ENCODE measurements around the gene GRM4.

Gene GRM4

DNA sequence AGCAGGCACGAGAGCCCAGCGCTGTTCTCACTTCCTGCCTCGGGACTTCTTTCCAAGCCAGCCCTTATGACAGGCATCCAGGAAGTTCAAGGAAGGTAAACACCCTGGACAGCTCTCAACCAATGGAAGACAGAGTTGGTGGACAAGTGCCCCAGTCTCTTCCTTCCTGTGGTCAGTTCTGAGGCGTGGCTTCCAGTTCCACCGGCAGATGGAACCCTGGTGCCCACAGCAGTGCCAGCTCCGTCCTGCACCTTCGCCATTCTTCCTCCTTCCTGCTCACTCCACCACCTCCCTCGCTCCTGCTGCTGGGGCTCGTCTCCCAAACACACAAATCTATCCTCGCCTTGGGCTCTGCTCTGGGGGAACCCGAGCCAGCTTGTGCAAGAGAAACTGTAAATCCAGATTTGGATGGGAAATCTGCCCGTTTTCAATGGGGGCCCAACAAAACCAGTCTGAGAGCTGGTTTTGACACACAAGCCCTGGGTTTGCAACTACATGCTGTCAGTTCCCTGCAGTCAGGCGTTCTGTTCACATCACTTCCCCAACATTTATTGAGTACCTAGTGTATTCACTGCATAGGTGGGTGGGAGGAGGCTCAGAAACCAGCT is 162.7 kb downstream of the GRM4 start:
- peaks cover 2% of the 10 kb centered on the region for H3K9me3 Mint-ChIP-seq
- no peak overlapping the region for H3K4me3 Mint-ChIP-seq
- peak overlapping the region in 1 of 3 experiments; percentile 8 for H3K27ac Mint-ChIP-seq
- peaks cover 20% of the 10 kb centered on the region for H3K27me3 Mint-ChIP-seq (ENCODE audit: low read depth)
- H3K36me3 Mint-ChIP-seq (ENCODE audit: low read depth): no peaks in the 10 kb centered on the region
- peaks cover 45% of the 10 kb centered on the region for H3K4me1 Mint-ChIP-seq
- TF ChIP-seq, protein P1, sequence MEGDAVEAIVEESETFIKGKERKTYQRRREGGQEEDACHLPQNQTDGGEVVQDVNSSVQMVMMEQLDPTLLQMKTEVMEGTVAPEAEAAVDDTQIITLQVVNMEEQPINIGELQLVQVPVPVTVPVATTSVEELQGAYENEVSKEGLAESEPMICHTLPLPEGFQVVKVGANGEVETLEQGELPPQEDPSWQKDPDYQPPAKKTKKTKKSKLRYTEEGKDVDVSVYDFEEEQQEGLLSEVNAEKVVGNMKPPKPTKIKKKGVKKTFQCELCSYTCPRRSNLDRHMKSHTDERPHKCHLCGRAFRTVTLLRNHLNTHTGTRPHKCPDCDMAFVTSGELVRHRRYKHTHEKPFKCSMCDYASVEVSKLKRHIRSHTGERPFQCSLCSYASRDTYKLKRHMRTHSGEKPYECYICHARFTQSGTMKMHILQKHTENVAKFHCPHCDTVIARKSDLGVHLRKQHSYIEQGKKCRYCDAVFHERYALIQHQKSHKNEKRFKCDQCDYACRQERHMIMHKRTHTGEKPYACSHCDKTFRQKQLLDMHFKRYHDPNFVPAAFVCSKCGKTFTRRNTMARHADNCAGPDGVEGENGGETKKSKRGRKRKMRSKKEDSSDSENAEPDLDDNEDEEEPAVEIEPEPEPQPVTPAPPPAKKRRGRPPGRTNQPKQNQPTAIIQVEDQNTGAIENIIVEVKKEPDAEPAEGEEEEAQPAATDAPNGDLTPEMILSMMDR (IDR thresholded peaks at IDR 0.05; ENCODE audit: unreplicated experiment in 3 of 3): no peak

DNA sequence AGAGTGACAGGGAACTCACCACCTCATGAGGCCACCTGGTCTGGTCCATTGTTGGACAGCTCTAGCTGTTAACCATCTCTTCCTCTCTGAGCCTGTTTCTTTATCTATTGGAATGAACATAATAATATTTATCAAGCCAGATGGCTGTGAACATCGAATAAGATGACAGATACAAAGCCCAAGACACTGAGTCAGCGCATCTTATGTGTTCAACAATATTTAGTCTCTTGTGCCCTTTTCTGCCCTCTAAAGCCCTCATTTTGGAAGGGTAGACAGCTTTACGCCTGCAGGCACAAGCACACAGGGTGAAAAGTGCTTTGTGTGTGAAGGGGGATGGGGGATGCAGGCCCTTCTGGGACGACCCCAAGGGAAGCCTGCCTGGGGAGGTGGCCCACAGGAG is 164.0 kb downstream of the GRM4 start:
- TF ChIP-seq, protein P1 (IDR thresholded peaks at IDR 0.05; ENCODE audit: unreplicated experiment in 3 of 3): no peak
- Mint-ChIP-seq H3K36me3 (ENCODE audit: low read depth) (no peaks in the 10 kb centered on the region), H3K9me3 (no peaks in the 10 kb centered on the region), H3K4me1 (peaks cover 43% of the 10 kb centered on the region), H3K4me3 (no peak overlapping the region), H3K27ac (no peak overlapping the region), H3K27me3 (ENCODE audit: low read depth) (peaks cover 31% of the 10 kb centered on the region)

DNA sequence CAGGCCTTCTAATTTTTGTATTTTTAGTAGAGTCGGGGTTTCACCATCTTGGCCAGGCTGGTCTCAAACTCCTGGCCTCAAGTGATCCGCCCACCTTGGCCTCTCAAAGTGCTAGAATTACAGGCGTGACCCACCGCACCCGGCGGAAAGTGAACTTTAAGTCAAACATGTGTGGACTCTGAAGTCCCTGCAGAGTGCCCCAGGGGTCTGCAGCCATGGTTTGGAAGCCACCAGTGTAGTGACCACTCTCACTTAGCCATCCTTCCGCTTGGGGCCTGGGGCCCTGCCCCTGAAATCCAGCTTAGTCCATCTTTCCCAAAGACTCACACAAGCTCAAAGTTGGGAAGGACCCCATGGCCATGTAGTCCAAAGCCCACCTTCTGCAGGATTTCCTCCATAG is 164.5 kb downstream of the GRM4 start:
- Mint-ChIP-seq H3K27ac (no peak overlapping the region), H3K36me3 (ENCODE audit: low read depth) (no peaks in the 10 kb centered on the region), H3K4me3 (no peak overlapping the region), H3K9me3 (no peaks in the 10 kb centered on the region), H3K27me3 (ENCODE audit: low read depth) (peaks cover 36% of the 10 kb centered on the region), H3K4me1 (peaks cover 40% of the 10 kb centered on the region)
- TF ChIP-seq, protein P1 (IDR thresholded peaks at IDR 0.05; ENCODE audit: unreplicated experiment in 3 of 3): no peak

DNA sequence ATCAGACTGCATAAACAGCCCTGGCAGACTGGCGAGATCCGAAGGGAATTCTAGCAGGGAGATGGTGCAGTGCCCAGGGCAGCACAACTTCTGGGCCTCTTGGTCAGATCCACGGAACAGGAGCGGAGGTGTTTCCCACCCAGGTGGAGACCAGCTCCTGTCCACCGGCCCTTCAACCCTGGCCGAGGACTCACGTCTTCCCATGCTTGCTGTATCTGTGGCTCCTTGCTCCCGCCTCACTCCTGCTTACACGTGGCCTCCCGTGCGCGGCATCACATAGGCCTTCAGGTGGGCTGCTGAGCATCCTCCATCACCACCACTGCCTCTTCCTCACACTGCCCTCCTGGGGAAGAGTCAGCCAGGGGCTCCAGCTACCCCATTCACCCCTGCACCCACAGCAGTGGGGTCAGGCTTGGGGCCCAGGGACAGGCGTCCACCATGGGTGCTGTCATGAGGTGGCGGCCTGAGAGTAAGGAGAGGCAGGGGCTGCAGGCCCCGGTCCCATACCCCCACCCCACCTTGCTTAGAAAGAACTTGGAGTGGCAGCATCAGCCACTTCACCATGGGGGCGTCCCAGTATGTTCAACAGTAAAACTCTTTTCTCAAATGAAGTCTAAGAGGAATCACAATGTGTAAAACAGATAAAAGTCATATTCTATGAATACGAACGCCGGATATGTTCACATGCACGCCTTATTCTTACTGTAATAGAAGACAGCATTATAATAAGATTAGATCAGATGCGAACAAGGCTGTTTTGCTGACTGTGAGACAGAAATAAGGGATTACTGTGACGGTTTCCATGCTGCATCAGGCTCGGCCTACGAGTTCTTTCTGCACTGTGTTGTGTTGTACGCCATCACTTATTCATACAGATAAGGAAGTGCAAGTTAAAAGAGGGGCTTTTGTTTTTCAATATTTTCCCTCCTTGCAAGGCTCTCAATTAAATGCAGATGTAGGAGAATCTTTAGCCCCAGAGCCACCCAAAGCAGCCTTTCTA is 165.4 kb downstream of the GRM4 start:
- Mint-ChIP-seq H3K4me3 (no peak overlapping the region), H3K9me3 (no peaks in the 10 kb centered on the region), H3K36me3 (ENCODE audit: low read depth) (no peaks in the 10 kb centered on the region), H3K27ac (peak overlapping the region in 2 of 3 experiments; percentile 42 to 66), H3K4me1 (peaks cover 33% of the 10 kb centered on the region), H3K27me3 (ENCODE audit: low read depth) (peaks cover 44% of the 10 kb centered on the region)
- TF ChIP-seq, protein P1 (IDR thresholded peaks at IDR 0.05; ENCODE audit: unreplicated experiment in 3 of 3): no peak

DNA sequence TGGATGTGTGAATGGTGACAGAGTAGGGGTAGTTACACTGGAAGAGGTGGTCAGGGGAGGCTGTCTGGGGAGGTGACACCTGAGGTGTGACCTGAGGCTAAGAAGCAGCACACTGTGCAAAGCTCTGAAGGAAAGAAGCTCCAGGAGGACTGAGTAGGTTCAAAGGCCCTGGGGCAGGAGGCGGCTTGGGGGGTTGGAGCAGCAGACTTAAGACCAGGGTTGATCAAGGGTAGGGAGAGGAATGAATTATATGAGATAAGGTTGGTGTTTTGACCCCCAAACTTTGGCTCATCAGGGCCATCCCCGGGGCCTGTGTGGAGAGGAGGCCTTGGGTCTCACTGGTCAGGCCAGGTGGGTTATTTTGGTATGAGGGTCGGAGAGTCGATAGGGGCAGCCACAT is 166.1 kb downstream of the GRM4 start:
- TF ChIP-seq, protein P1 (IDR thresholded peaks at IDR 0.05; ENCODE audit: unreplicated experiment in 3 of 3): no peak
- Mint-ChIP-seq H3K9me3 (no peaks in the 10 kb centered on the region), H3K4me3 (no peak overlapping the region), H3K27ac (peak overlapping the region in 1 of 3 experiments; percentile 0), H3K27me3 (ENCODE audit: low read depth) (peaks cover 46% of the 10 kb centered on the region), H3K4me1 (peaks cover 27% of the 10 kb centered on the region), H3K36me3 (ENCODE audit: low read depth) (no peaks in the 10 kb centered on the region)

Measured in nephron (organoid).